Thymus (tissue), 11 donors: Measurements from ENCODE around the gene SLC16A3. TPM values are rescaled to one million over a fixed set of nuclear protein-coding genes. Genes with fewer than 3 reads are reported as not detected.

Source experiments
- DNase-seq, 9 donors: peaks; one replicate each; pipeline ENCODE4 v3.0.0-alpha.2; 2013; ENCODE audit warnings: low spot score in 9 of 9, low read depth in 6 of 9, missing footprints in 1 of 9
- H3K27ac ChIP-seq, 2 donors: one replicate each; pipeline ENCODE4 v1.5.1; 2013; ENCODE audit warnings: control low read depth in 1 of 2, low read depth in 1 of 2, low read length in 1 of 2, mild to moderate bottlenecking in 1 of 2, moderate library complexity in 1 of 2
- H3K27me3 ChIP-seq, 2 donors: one replicate each; pipeline ENCODE4 v1.5.1; 2013; ENCODE audit warnings: low read length in 1 of 2; ENCODE audit not compliant: control insufficient read depth in 2 of 2, insufficient read depth in 1 of 2
- H3K36me3 ChIP-seq, 2 donors: one replicate each; pipeline ENCODE4 v1.5.1; 2013; ENCODE audit warnings: low read length in 1 of 2, mild to moderate bottlenecking in 1 of 2, moderate library complexity in 1 of 2; ENCODE audit not compliant: control insufficient read depth in 2 of 2, insufficient read depth in 2 of 2
- H3K4me1 ChIP-seq, 2 donors: one replicate each; pipeline ENCODE4 v1.5.1; 2013; ENCODE audit warnings: low read length in 2 of 2; ENCODE audit not compliant: control insufficient read depth in 2 of 2, insufficient read depth in 2 of 2
- H3K4me3 ChIP-seq, 2 donors: one replicate each; pipeline ENCODE4 v1.5.1; 2013; ENCODE audit warnings: low read length in 2 of 2, control low read depth in 1 of 2, mild to moderate bottlenecking in 1 of 2
- H3K9me3 ChIP-seq, 2 donors: one replicate each; pipeline ENCODE4 v1.5.1; 2013; ENCODE audit warnings: low read length in 1 of 2, mild to moderate bottlenecking in 1 of 2; ENCODE audit not compliant: control insufficient read depth in 2 of 2, insufficient read depth in 1 of 2
- WGBS: extraction: QIAGEN DNeasy Blood & Tissue Kit; methylation state at CpG from one replicate; pipeline ENCODE4 v1.1.7; 2013; 5-methylcytosine and 5-hydroxymethylcytosine counted together
- polyA plus RNA-seq: library from polyadenylated mRNA; stranded (reverse); fragments of 200-250 nt; gene quantifications from one replicate; pipeline ENCODE4 v1.2.3, GENCODE V29; 2013
- total RNA-seq: library from RNA; stranded (reverse); fragments of 120-200 nt; gene quantifications from one replicate; pipeline ENCODE4 v1.2.4, GENCODE V29; 2013
- donor health status: healthy.

SLC16A3 gene
- total and polyA plus RNA-seq, 2 donors = 17.3 to 30.2 TPM

- no peaks in the 10 kb centered on the region for H3K27me3 ChIP-seq
- peaks cover 0 to 6% of the 10 kb centered on the region in 2 donors for H3K4me1 ChIP-seq
- 97% methylated on average over 9 of the region's 9 CpGs for WGBS
- no peak overlapping the region for H3K27ac ChIP-seq
- peaks cover 84 to 94% of the 10 kb centered on the region in 2 donors for H3K36me3 ChIP-seq
- DNase-seq = no peak
- H3K4me3 ChIP-seq = no peak overlapping the region
- no peaks in the 10 kb centered on the region for H3K9me3 ChIP-seq
Measured at GRCh38 chr17:82263641-82264040, 34.8 kb downstream of the SLC16A3 start.

DNA sequence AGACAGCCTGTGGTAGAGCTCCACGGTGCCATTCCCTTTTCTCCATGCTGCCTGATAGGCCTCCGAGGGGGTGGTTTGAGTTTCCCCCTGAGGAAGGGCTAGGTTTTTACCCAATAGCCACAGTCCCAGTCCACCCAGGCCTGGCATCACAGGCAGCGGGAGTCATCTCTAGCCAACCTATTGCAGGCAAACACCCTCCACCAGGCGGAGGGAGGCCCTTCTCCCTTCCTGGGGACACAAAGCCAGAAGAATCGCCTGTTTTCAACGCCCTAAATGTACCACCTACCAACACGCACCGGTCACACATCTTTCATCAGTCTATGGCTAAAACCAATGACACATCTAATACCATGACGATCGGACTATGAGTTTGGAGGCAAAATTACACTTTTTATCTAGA is 37.3 kb downstream of the SLC16A3 start:
- Histone ChIP-seq H3K36me3 (peaks cover 82 to 93% of the 10 kb centered on the region in 2 donors), H3K9me3 (no peaks in the 10 kb centered on the region), H3K4me3 (no peak overlapping the region), H3K27ac (no peak overlapping the region), H3K4me1 (peaks cover 0 to 21% of the 10 kb centered on the region in 2 donors), H3K27me3 (no peaks in the 10 kb centered on the region)
- no peak for DNase-seq
- 98% methylated on average over 10 of the region's 10 CpGs for WGBS

- DNase-seq = no peak
- no peaks in the 10 kb centered on the region for H3K9me3 ChIP-seq
- H3K4me3 ChIP-seq = no peak overlapping the region
- H3K36me3 ChIP-seq = peaks cover 75 to 86% of the 10 kb centered on the region in 2 donors
- no peaks in the 10 kb centered on the region for H3K27me3 ChIP-seq
- WGBS = 91% methylated on average over 21 of the region's 21 CpGs
- H3K4me1 ChIP-seq = peaks cover 11 to 34% of the 10 kb centered on the region in 2 donors
- H3K27ac ChIP-seq = peak overlapping the region in 1 of 2 donors; percentile 47
Measured at GRCh38 chr17:82267575-82268379, 38.9 kb downstream of the SLC16A3 start.

GRCh38 chr17:82269138-82269881 is 40.5 kb downstream of the SLC16A3 start:
- no peak overlapping the region for H3K4me3 ChIP-seq
- H3K4me1 ChIP-seq = peaks cover 15 to 42% of the 10 kb centered on the region in 2 donors
- DNase-seq = no peak
- peaks cover 59 to 72% of the 10 kb centered on the region in 2 donors for H3K36me3 ChIP-seq
- H3K27ac ChIP-seq = no peak overlapping the region
- no peaks in the 10 kb centered on the region for H3K9me3 ChIP-seq
- no peaks in the 10 kb centered on the region for H3K27me3 ChIP-seq
- 92% methylated on average over 10 of the region's 10 CpGs for WGBS

DNA sequence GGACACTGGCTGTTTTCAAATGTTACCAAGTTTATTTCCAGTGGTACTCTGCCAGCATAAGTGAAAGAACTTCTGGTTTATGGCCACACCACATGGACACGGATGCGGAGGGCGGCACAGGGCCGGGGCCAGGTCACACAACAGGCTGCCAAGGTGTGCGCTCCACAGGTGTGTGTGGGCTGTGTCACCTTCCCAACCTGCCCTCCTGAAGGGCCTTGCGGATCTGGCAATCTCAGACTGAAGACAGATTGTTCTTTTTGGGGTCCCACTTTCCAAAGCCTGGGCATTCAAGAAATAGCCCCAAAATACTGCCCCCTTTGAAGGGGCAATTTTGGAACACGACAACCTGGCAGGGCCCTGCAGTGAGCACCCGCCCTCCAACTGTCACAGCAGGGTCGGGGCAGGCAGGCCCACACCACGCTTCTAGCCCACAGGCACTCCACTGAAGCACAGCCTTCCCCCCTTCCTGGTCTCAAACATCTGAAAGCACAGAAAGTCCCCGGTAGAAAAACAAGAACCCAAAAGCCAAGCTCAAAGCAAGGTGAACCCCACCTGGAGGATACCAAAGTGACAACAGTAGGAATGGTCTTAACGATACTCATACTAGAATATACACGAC is 41.1 kb downstream of the SLC16A3 start:
- Histone ChIP-seq H3K36me3 (peaks cover 55 to 66% of the 10 kb centered on the region in 2 donors), H3K9me3 (no peaks in the 10 kb centered on the region), H3K4me1 (peaks cover 15 to 43% of the 10 kb centered on the region in 2 donors), H3K27ac (no peak overlapping the region), H3K4me3 (no peak overlapping the region), H3K27me3 (no peaks in the 10 kb centered on the region)
- 91% methylated on average over 13 of the region's 13 CpGs for WGBS
- no peak for DNase-seq

GRCh38 chr17:82270651-82271050 is 41.8 kb downstream of the SLC16A3 start:
- no peak for DNase-seq
- WGBS = 97% methylated on average over 12 of the region's 12 CpGs
- Histone ChIP-seq H3K4me3 (no peak overlapping the region), H3K27ac (no peak overlapping the region), H3K4me1 (peaks cover 15 to 46% of the 10 kb centered on the region in 2 donors), H3K27me3 (no peaks in the 10 kb centered on the region), H3K9me3 (no peaks in the 10 kb centered on the region), H3K36me3 (peaks cover 49 to 59% of the 10 kb centered on the region in 2 donors)

- Histone ChIP-seq H3K4me1 (peaks cover 15 to 46% of the 10 kb centered on the region in 2 donors), H3K27me3 (no peaks in the 10 kb centered on the region), H3K9me3 (no peaks in the 10 kb centered on the region), H3K27ac (no peak overlapping the region), H3K36me3 (peaks cover 44 to 52% of the 10 kb centered on the region in 2 donors), H3K4me3 (no peak overlapping the region)
- 97% methylated on average over 6 of the region's 6 CpGs for whole genome bisulfite sequencing
- DNase-seq = no peak
Measured at GRCh38 chr17:82271401-82271800, 42.6 kb downstream of the SLC16A3 start.

DNA sequence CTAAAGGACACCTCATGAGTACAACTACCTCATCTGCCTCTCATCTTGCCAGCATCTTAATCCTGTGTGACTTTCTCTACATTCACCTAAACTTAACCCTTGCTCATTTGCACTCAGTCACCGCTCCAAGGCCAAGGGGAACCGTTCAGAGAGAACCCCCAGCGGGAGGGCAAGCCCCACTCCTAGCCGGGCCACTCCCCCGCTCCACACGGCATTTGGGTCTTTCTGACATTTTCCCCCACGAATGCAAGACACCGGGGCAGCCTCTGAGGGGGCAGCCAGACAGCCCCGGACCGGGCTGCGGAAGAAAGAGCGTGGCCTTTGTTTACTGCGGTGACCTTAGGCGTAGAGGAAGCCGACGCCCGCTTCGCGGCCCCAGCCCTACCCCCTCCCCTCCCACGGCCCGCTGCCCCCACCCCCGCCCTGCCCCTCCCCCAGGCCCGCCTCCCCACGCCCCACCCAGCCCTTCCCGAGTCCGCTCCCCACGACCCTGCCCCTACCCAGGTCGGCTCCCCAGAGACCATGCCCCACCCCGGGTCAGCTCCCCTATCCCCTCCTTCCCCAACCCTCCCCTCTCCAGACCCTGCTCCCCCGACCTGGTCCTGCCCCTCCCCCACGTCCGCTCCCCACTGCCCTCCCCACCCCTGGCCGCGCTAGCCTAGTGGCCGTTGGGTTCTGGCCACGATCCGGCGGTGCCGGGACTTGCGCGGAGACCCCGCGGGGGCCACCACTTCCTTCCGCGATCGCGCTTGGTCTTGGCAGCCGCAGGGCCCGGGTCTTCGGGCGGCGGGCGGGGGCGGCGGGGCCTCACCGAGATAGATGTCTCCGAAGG is 43.9 kb downstream of the SLC16A3 start:
- peak in 4 of 9 donors; percentile 22 to 47 (median 33) for DNase-seq

More for the DNA sequence above, 43.9 kb downstream of the SLC16A3 start:
- H3K27ac ChIP-seq = peak overlapping the region; percentile 90 to 97
- H3K4me1 ChIP-seq = peaks cover 15 to 42% of the 10 kb centered on the region in 2 donors
- H3K4me3 ChIP-seq = peak overlapping the region; percentile 82 to 98
- H3K36me3 ChIP-seq = peaks cover 37 to 40% of the 10 kb centered on the region in 2 donors
- no peaks in the 10 kb centered on the region for H3K27me3 ChIP-seq
- H3K9me3 ChIP-seq = no peaks in the 10 kb centered on the region
- WGBS = under 1% methylated on average over 56 of the region's 57 CpGs
